Measurements from ENCODE around the gene PRRT1. TPM values are rescaled to one million over a fixed set of nuclear protein-coding genes. Genes with fewer than 3 reads are reported as not detected.

The PRRT1 gene
- total and polyA plus RNA-seq, 4 donors = 0.08 to 0.24 (median 0.19) TPM; not detected in 1

- peaks cover 3 to 14% (median 8%) of the 10 kb centered on the region in 4 donors for H3K4me1 ChIP-seq (ENCODE audit: control insufficient read depth in 4 of 4, insufficient read depth in 4 of 4, low read length in 3 of 4)
- WGBS = 49% methylated on average over 6 of the region's 6 CpGs
- no peak for DNase-seq (ENCODE audit: low spot score)
- no peak overlapping the region for H3K9ac ChIP-seq (ENCODE audit: low read depth in 1 of 2, low read length in 2 of 2)
- H3K27ac ChIP-seq (ENCODE audit: low read depth in 1 of 2, low read length in 2 of 2) = no peak overlapping the region
- TF ChIP-seq JUND (IDR thresholded peaks at IDR 0.05) (no peak), FOXA1 (IDR thresholded peaks at IDR 0.05) (no peak), RAD21 (IDR thresholded peaks at IDR 0.05) (no peak), RXRA (IDR thresholded peaks at IDR 0.05) (no peak), NR2F2 (IDR thresholded peaks at IDR 0.05) (no peak), HNF4G (IDR thresholded peaks at IDR 0.05) (no peak), SP1 (IDR thresholded peaks at IDR 0.05) (no peak), ZBTB33 (IDR thresholded peaks at IDR 0.05) (no peak), REST (IDR thresholded peaks at IDR 0.05) (no peak), MAX (IDR thresholded peaks at IDR 0.05) (no peak), ATF3 (IDR thresholded peaks at IDR 0.05) (no peak), FOXA2 (IDR thresholded peaks at IDR 0.05) (no peak), CTCF (IDR thresholded peaks at IDR 0.05; ENCODE audit: low read depth, low read length, missing input control) (no peak), TAF1 (conservative IDR thresholded peaks at IDR 0.05) (no peak), EGR1 (IDR thresholded peaks at IDR 0.05; ENCODE audit: low read depth in 2 of 2) (no peak), HNF4A (conservative IDR thresholded peaks at IDR 0.05) (no peak), YY1 (IDR thresholded peaks at IDR 0.05) (no peak)
- H3K27me3 ChIP-seq (ENCODE audit: control insufficient read depth in 4 of 4, insufficient read depth in 4 of 4, low read length in 3 of 4) = peaks cover 0 to 2% (median 0%) of the 10 kb centered on the region in 4 donors
- H3K4me3 ChIP-seq (ENCODE audit: low read depth in 1 of 3, low read length in 3 of 3) = no peak overlapping the region
- no peaks in the 10 kb centered on the region for H3K9me3 ChIP-seq (ENCODE audit: control insufficient read depth in 4 of 4, low read length in 3 of 4)
- H3K36me3 ChIP-seq (ENCODE audit: control insufficient read depth in 4 of 4, insufficient read depth in 3 of 4, low read depth in 1 of 4, low read length in 3 of 4) = no peaks in the 10 kb centered on the region
These were observed 42.0 kb downstream of the PRRT1 start for GRCh38 chr6:32109765-32110160.

Data from liver (tissue), 9 donors.